Activated T-cell treated with anti-CD3 and anti-CD28 coated beads, Interleukin-2, amount 50 U/mL, for 72 hours (primary cell): Measurements from ENCODE around the gene RIPK4. TPM values are rescaled to one million over a fixed set of nuclear protein-coding genes. Genes with fewer than 3 reads are reported as not detected.

Source experiments
- ATAC-seq, 2 donors: fragments of 150-1000 bp; cut with Tn5 transposase; replicated peaks in 1 of 2; 2 replicates each; pipeline ENCODE4 v1.10.0; 2021; ENCODE audit warnings: moderate library complexity in 2 of 2, mild to moderate bottlenecking in 1 of 2
- DNase-seq, 2 donors: peaks; one replicate each; pipeline ENCODE4 v3.0.0; 2021 to 2022; ENCODE audit warnings: mixed read lengths in 1 of 2
- H3K27ac Mint-ChIP-seq: one replicate; pipeline ENCODE4 v1.8.0; 2022; ENCODE audit warnings: mild to moderate bottlenecking, moderate library complexity, mixed read lengths
- H3K27me3 Mint-ChIP-seq: one replicate; pipeline ENCODE4 v1.8.0; 2022; ENCODE audit warnings: low read depth, mixed read lengths
- H3K36me3 Mint-ChIP-seq, 2 donors: one replicate each; pipeline ENCODE4 v1.8.0; 2022; ENCODE audit warnings: mixed read lengths in 2 of 2, mild to moderate bottlenecking in 1 of 2; ENCODE audit not compliant: insufficient read depth in 2 of 2
- H3K4me1 Mint-ChIP-seq: one replicate; pipeline ENCODE4 v1.8.0; 2022; ENCODE audit warnings: low read depth, mixed read lengths
- H3K4me3 Mint-ChIP-seq, 2 donors: one replicate each; pipeline ENCODE4 v1.8.0; 2022; ENCODE audit warnings: mild to moderate bottlenecking in 2 of 2, mixed read lengths in 2 of 2, moderate library complexity in 2 of 2
- H3K9me3 Mint-ChIP-seq, 2 donors: one replicate each; pipeline ENCODE4 v1.8.0; 2022; ENCODE audit warnings: mixed read lengths in 2 of 2
- total RNA-seq, 2 donors: library from RNA; stranded (reverse); gene quantifications; one replicate each; pipeline ENCODE4 v1.2.3, GENCODE V29; 2022

RIPK4 gene
- total RNA-seq, 2 donors from 2014 or later = 0.46 to 0.60 TPM

GRCh38 chr21:41762753-41763152, 4.1 kb downstream of the RIPK4 start:
- Mint-ChIP-seq H3K27ac (no peak overlapping the region), H3K4me3 (no peak overlapping the region)
- DNase-seq = no peak

GRCh38 chr21:41761934-41762635, 4.8 kb downstream of the RIPK4 start:
- Mint-ChIP-seq H3K36me3 (peaks cover 0 to under 1% of the 10 kb centered on the region in 2 donors), H3K27ac (no peak overlapping the region), H3K4me1 (peaks cover 22% of the 10 kb centered on the region), H3K9me3 (no peaks in the 10 kb centered on the region), H3K27me3 (peaks cover 54% of the 10 kb centered on the region), H3K4me3 (peak overlapping the region; percentile 25 to 63)
- no peak for DNase-seq
- no peak for ATAC-seq

More at GRCh38 chr21:41762753-41763152, 4.1 kb downstream of the RIPK4 start:
- Mint-ChIP-seq H3K4me1 (peaks cover 28% of the 10 kb centered on the region), H3K9me3 (no peaks in the 10 kb centered on the region), H3K36me3 (peaks cover 0 to 3% of the 10 kb centered on the region in 2 donors), H3K27me3 (peaks cover 61% of the 10 kb centered on the region)
- no peak for ATAC-seq

GRCh38 chr21:41761211-41761933, 5.5 kb downstream of the RIPK4 start:
- H3K4me1 Mint-ChIP-seq = peaks cover 20% of the 10 kb centered on the region
- peaks cover 52% of the 10 kb centered on the region for H3K27me3 Mint-ChIP-seq
- no peak overlapping the region for H3K27ac Mint-ChIP-seq
- H3K4me3 Mint-ChIP-seq = peak overlapping the region; percentile 42 to 53
- no peaks in the 10 kb centered on the region for H3K9me3 Mint-ChIP-seq
- no peak for DNase-seq
- no peaks in the 10 kb centered on the region for H3K36me3 Mint-ChIP-seq
- ATAC-seq = peak; percentile 15 to 21

DNA sequence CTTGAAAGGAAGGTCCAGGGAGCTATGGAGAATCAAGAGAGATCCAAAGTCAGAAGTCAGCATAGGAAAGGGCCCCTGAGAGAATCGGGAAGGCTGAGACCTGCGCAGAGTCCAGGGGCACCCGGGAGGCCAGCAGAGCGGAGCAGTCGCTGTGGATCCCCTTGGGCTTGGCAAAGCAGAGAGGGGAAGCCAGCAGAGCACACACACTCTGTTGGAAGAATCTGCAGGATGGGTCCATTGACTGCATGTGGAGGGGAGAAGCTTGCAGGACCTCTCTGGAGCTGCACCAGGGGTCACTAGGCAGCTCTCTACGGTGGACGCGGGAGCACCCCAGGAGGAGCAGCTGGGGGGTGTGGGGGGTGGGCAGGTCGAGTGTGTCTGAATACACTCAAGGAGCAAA, 6.4 kb downstream of the RIPK4 start:
- Mint-ChIP-seq H3K9me3 (no peaks in the 10 kb centered on the region), H3K27me3 (peaks cover 47% of the 10 kb centered on the region), H3K36me3 (no peaks in the 10 kb centered on the region), H3K4me1 (peaks cover 24% of the 10 kb centered on the region), H3K4me3 (peak overlapping the region in 1 of 2 donors; percentile 53), H3K27ac (no peak overlapping the region)
- no peak for DNase-seq
- no peak for ATAC-seq

- no peaks in the 10 kb centered on the region for H3K9me3 Mint-ChIP-seq
- peaks cover 24% of the 10 kb centered on the region for H3K4me1 Mint-ChIP-seq
- no peak for DNase-seq
- peaks cover 43% of the 10 kb centered on the region for H3K27me3 Mint-ChIP-seq
- H3K36me3 Mint-ChIP-seq = no peaks in the 10 kb centered on the region
- no peak overlapping the region for H3K4me3 Mint-ChIP-seq
- no peak for ATAC-seq
- H3K27ac Mint-ChIP-seq = no peak overlapping the region
These were observed 6.9 kb downstream of the RIPK4 start for GRCh38 chr21:41759926-41760325.

- Mint-ChIP-seq H3K4me1 (peaks cover 24% of the 10 kb centered on the region), H3K4me3 (no peak overlapping the region), H3K27ac (no peak overlapping the region), H3K27me3 (peaks cover 43% of the 10 kb centered on the region), H3K9me3 (no peaks in the 10 kb centered on the region), H3K36me3 (no peaks in the 10 kb centered on the region)
- DNase-seq (no peak), ATAC-seq (no peak)
These were observed 7.5 kb downstream of the RIPK4 start for GRCh38 chr21:41759214-41759840.

GRCh38 chr21:41758550-41758949, 8.3 kb downstream of the RIPK4 start:
- peaks cover 24% of the 10 kb centered on the region for H3K4me1 Mint-ChIP-seq
- H3K4me3 Mint-ChIP-seq = no peak overlapping the region
- no peaks in the 10 kb centered on the region for H3K36me3 Mint-ChIP-seq
- H3K9me3 Mint-ChIP-seq = no peaks in the 10 kb centered on the region
- H3K27ac Mint-ChIP-seq = no peak overlapping the region
- H3K27me3 Mint-ChIP-seq = peaks cover 43% of the 10 kb centered on the region
- ATAC-seq (no peak), DNase-seq (no peak)

DNA sequence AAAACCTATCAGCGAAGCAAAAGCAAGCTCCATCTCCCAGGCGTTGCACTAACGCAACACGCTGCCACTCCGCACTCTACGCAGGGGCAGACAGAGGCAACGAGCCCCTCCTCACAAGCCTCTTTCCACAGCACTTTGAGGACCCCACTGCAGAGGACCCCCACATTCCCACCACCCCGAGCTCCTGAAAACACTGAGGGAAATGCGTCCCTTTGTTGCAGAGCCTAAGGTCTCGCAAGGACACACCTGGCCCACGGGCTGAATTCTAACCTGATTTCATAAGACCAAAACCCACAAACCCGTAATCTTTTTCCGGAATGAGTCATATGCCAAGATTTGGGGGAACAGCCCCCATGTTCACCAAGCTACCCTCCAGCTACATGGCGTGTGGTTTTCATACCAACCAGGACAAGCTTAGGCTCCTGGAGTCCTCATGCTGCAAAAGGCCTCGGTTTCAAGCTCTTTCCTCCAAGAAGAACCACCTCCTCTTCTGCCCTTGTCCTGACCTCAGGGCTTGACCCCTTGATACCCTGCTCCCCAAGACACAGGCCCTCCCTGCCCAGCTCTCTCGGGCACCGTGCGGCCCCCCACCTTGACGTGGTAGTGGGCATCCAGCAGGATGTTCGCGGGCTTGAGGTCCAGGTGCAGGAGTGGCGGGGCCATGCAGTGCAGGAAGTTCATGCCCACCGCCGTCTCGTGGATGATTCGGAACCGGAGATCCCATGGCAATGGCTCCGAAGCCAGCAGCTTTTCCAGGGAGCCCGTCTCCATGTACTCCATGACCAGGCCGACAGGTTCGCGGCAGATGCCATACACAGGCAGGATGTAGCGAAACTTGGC, 10.7 kb downstream of the RIPK4 start:
- ATAC-seq (no peak), DNase-seq (no peak)
- Mint-ChIP-seq H3K9me3 (no peaks in the 10 kb centered on the region), H3K4me3 (no peak overlapping the region), H3K27ac (no peak overlapping the region), H3K36me3 (no peaks in the 10 kb centered on the region), H3K4me1 (peaks cover 21% of the 10 kb centered on the region), H3K27me3 (peaks cover 19% of the 10 kb centered on the region)

DNA sequence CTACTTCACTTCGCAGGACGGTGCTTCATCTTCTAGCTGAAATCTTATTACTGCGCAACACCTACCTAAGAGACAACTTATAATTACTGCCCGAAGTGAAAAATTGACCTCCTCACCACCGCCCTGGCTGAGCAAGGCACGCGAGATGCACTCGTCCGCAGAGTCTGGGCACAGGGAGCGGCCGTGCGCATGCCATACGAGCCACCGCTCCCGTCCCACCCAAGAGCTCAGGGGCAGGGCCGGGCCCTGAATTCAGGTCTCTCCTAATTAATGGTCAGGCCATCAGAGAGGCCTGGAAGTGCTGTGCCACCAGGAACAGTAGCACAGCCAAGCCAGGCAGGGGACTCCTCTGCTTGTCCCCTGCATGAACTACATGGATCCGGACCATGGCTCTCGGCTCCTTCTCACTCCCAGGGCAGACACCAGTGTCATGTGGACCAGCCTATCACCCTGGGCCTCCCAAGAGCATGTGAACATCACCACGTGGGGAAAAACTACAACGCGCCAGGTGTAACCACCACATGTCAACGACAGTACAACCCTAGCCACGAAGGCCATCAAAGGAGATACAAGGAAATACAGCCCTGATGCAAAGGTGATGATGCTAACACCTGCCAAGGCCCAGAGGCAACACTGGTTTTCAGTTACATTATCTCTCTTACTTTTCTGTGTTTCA, 11.5 kb downstream of the RIPK4 start:
- no peak overlapping the region for H3K27ac Mint-ChIP-seq
- H3K27me3 Mint-ChIP-seq = peaks cover 11% of the 10 kb centered on the region
- peaks cover 16% of the 10 kb centered on the region for H3K4me1 Mint-ChIP-seq
- no peaks in the 10 kb centered on the region for H3K9me3 Mint-ChIP-seq
- DNase-seq (no peak), ATAC-seq (no peak)
- H3K36me3 Mint-ChIP-seq = no peaks in the 10 kb centered on the region
- no peak overlapping the region for H3K4me3 Mint-ChIP-seq

GRCh38 chr21:41754479-41754891, 12.4 kb downstream of the RIPK4 start:
- no peaks in the 10 kb centered on the region for H3K9me3 Mint-ChIP-seq
- ATAC-seq = no peak

DNA sequence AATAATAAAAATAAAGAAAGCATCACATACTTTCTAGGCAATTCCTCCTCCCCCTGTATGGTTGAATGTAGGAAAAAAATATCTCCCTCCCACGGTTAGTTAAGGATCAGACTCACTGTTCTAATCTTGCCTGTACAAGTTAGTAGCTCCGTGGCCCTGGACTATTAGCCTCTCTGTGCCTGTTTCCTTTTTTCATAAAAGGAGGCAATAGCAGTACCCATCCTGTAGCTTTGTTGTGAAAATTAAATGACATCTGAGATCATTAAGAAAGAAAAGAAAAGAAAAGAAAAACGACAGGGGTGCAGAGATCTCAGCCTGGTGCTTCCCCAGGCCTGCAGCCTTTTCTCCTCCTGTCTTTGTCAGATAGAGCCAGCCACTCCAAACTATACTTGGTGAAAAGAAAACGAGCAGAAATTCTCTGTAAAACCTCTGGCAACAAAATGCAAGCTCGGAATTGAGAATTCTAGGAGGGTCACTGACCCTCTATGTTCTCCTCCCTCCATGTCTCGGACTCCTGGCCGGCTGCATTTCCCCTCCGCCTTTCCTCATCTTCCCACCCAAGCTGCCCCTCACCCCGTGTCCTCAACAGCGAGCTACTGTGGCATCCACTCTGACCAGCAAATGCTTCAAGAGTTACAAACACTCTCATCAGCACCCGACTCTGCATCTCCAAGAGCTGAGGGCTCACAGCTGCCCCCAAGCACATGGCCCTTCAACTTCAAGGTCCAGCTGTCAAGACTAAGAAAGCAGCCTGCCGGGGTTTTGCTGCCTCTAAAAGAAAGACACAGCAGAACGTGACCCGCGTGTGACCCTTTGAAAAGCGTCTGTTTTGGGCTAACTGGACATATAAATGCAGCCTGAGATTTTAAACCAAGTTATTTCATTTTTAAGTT, 13.6 kb downstream of the RIPK4 start:
- no peak overlapping the region for H3K4me3 Mint-ChIP-seq
- ATAC-seq = no peak

More at GRCh38 chr21:41754479-41754891, 12.4 kb downstream of the RIPK4 start:
- Mint-ChIP-seq H3K4me1 (peaks cover 16% of the 10 kb centered on the region), H3K4me3 (no peak overlapping the region), H3K36me3 (no peaks in the 10 kb centered on the region), H3K27me3 (peaks cover 2% of the 10 kb centered on the region), H3K27ac (no peak overlapping the region)
- no peak for DNase-seq

More for the DNA sequence above, 13.6 kb downstream of the RIPK4 start:
- no peaks in the 10 kb centered on the region for H3K9me3 Mint-ChIP-seq
- H3K36me3 Mint-ChIP-seq = no peaks in the 10 kb centered on the region
- no peaks in the 10 kb centered on the region for H3K27me3 Mint-ChIP-seq
- DNase-seq = no peak
- H3K27ac Mint-ChIP-seq = no peak overlapping the region
- H3K4me1 Mint-ChIP-seq = peaks cover 16% of the 10 kb centered on the region
